Cerebellar nuclear complex (tissue), 1 donor: ENCODE results near the gene PRSS21.

Experiments used
- DNase-seq, 2 experiments: peaks; one replicate each; lab custom pipeline; 2025; lab: John Stamatoyannopoulos, UW

PRSS21 gene

GRCh38 chr16:2867987-2868789 is 51.2 kb downstream of the PRSS21 start:
- DNase-seq, result peak in 1 of 2 experiments; percentile 42
